Mesodermal cell (in vitro differentiated cells): ENCODE data around the gene CAMK2D.
"Not testable (repeated sequence)": the region's sequence is repeated elsewhere in the genome, so short reads cannot be mapped to it uniquely, and the experiment has no call there.

Experiments
- H3K27ac ChIP-seq: 2 replicates; pipeline ENCODE4 v1.7.0; 2013; ENCODE audit warnings: mild to moderate bottlenecking, low read depth, low read length, moderate library complexity; ENCODE audit not compliant: severe bottlenecking
- H3K36me3 ChIP-seq: 2 replicates; pipeline ENCODE4 v1.7.1; 2013; ENCODE audit warnings: mild to moderate bottlenecking, low read length, moderate library complexity; ENCODE audit not compliant: control insufficient read depth, insufficient read depth
- H3K4me1 ChIP-seq: one replicate; pipeline ENCODE4 v1.7.1; 2013; ENCODE audit warnings: mild to moderate bottlenecking, low read length; ENCODE audit not compliant: insufficient read depth, control insufficient read depth, poor library complexity, severe bottlenecking
- H3K4me3 ChIP-seq: 2 replicates; pipeline ENCODE4 v1.7.0; 2013; ENCODE audit warnings: low read length, control low read depth, mild to moderate bottlenecking; ENCODE audit not compliant: insufficient read depth, poor library complexity, severe bottlenecking; ENCODE audit errors: extremely low read depth
- H3K9me3 ChIP-seq: 2 replicates; pipeline ENCODE4 v1.7.1; 2013; ENCODE audit warnings: mild to moderate bottlenecking, low read length, moderate library complexity; ENCODE audit not compliant: control insufficient read depth
- WGBS, 2 experiments: methylation state at CpG; one replicate each; pipeline ENCODE4 v1.1.5; 2013; ENCODE audit warnings: missing lambda C conversion rate in 2 of 2; ENCODE audit not compliant: insufficient coverage in 2 of 2; 5-methylcytosine and 5-hydroxymethylcytosine counted together

Gene CAMK2D

GRCh38 chr4:113700602-113701150 is 60.9 kb downstream of the CAMK2D start:
- Histone ChIP-seq H3K4me1 (no peaks in the 10 kb centered on the region), H3K9me3 (no peaks in the 10 kb centered on the region), H3K4me3 (no peak overlapping the region), H3K36me3 (no peaks in the 10 kb centered on the region), H3K27ac (no peak overlapping the region)
- WGBS, 2 experiments, result no CpG with 5 or more reads among the region's 2 CpGs

- H3K9me3 ChIP-seq, result no peaks in the 10 kb centered on the region
- H3K36me3 ChIP-seq, result no peaks in the 10 kb centered on the region
- no CpG with 5 or more reads among the region's 2 CpGs for WGBS, 2 experiments
- H3K27ac ChIP-seq, result no peak overlapping the region
- no peak overlapping the region for H3K4me3 ChIP-seq
- no peaks in the 10 kb centered on the region for H3K4me1 ChIP-seq
Observed at GRCh38 chr4:113699772-113700171, 61.8 kb downstream of the CAMK2D start.

- H3K36me3 ChIP-seq, result no peaks in the 10 kb centered on the region
- no peaks in the 10 kb centered on the region for H3K4me1 ChIP-seq
- no peaks in the 10 kb centered on the region for H3K9me3 ChIP-seq
- H3K4me3 ChIP-seq, result no peak overlapping the region
- WGBS, 2 experiments, result 100% methylated on average over 1 of the region's 2 CpGs; no CpG with 5 or more reads in 1 of the 2 experiments
- no peak overlapping the region for H3K27ac ChIP-seq
Observed at GRCh38 chr4:113697429-113697828, 64.1 kb downstream of the CAMK2D start.

GRCh38 chr4:113695328-113696169 is 66.0 kb downstream of the CAMK2D start:
- H3K4me3 ChIP-seq, result no peak overlapping the region
- WGBS, 2 experiments, result 89% methylated on average over 2 of the region's 3 CpGs
- no peaks in the 10 kb centered on the region for H3K4me1 ChIP-seq

GRCh38 chr4:113694008-113694407 is 67.5 kb downstream of the CAMK2D start:
- no peaks in the 10 kb centered on the region for H3K4me1 ChIP-seq
- no peaks in the 10 kb centered on the region for H3K36me3 ChIP-seq
- no peak overlapping the region for H3K4me3 ChIP-seq
- 60% methylated on average over 1 of the region's 2 CpGs; no CpG with 5 or more reads in 1 of the 2 experiments for WGBS, 2 experiments
- H3K9me3 ChIP-seq, result no peaks in the 10 kb centered on the region
- H3K27ac ChIP-seq, result no peak overlapping the region

More at GRCh38 chr4:113695328-113696169, 66.0 kb downstream of the CAMK2D start:
- Histone ChIP-seq H3K36me3 (no peaks in the 10 kb centered on the region), H3K27ac (no peak overlapping the region), H3K9me3 (no peaks in the 10 kb centered on the region)

- H3K4me1 ChIP-seq, result no peaks in the 10 kb centered on the region
- no peaks in the 10 kb centered on the region for H3K36me3 ChIP-seq
- no peaks in the 10 kb centered on the region for H3K9me3 ChIP-seq
- no peak overlapping the region for H3K4me3 ChIP-seq
- 71 to 100% methylated on average over 1 of the region's 3 CpGs for WGBS, 2 experiments
- H3K27ac ChIP-seq, result no peak overlapping the region
Observed at GRCh38 chr4:113692809-113693411, 68.6 kb downstream of the CAMK2D start.

GRCh38 chr4:113691676-113692075 is 69.9 kb downstream of the CAMK2D start:
- no peak overlapping the region for H3K27ac ChIP-seq
- WGBS, 2 experiments, result 78% methylated on average over 1 of the region's 2 CpGs; no CpG with 5 or more reads in 1 of the 2 experiments
- H3K4me1 ChIP-seq, result no peaks in the 10 kb centered on the region
- no peak overlapping the region for H3K4me3 ChIP-seq
- H3K9me3 ChIP-seq, result no peaks in the 10 kb centered on the region
- no peaks in the 10 kb centered on the region for H3K36me3 ChIP-seq

GRCh38 chr4:113689394-113689793 is 72.1 kb downstream of the CAMK2D start:
- no peak overlapping the region for H3K4me3 ChIP-seq
- no peaks in the 10 kb centered on the region for H3K36me3 ChIP-seq
- 63 to 83% methylated on average over 1 of the region's 1 CpG for WGBS, 2 experiments
- H3K4me1 ChIP-seq, result no peaks in the 10 kb centered on the region
- no peaks in the 10 kb centered on the region for H3K9me3 ChIP-seq
- H3K27ac ChIP-seq, result no peak overlapping the region

GRCh38 chr4:113687067-113687718 is 74.3 kb downstream of the CAMK2D start:
- Histone ChIP-seq H3K4me3 (no peak overlapping the region), H3K27ac (no peak overlapping the region), H3K36me3 (no peaks in the 10 kb centered on the region), H3K4me1 (no peaks in the 10 kb centered on the region), H3K9me3 (no peaks in the 10 kb centered on the region)
- WGBS, 2 experiments, result 90 to 100% methylated on average over 2 of the region's 4 CpGs

GRCh38 chr4:113685157-113685556 is 76.4 kb downstream of the CAMK2D start:
- WGBS, 2 experiments, result 100% methylated on average over 3 of the region's 4 CpGs; no CpG with 5 or more reads in 1 of the 2 experiments
- H3K4me3 ChIP-seq, H3K27ac ChIP-seq, H3K36me3 ChIP-seq, H3K9me3 ChIP-seq, H3K4me1 ChIP-seq: not testable (repeated sequence)
